ENCODE measurements around the gene POTEF.
"Not testable (repeated sequence)": the region's sequence is repeated elsewhere in the genome, so short reads cannot be mapped to it uniquely, and the experiment has no call there.

POTEF gene

DNA sequence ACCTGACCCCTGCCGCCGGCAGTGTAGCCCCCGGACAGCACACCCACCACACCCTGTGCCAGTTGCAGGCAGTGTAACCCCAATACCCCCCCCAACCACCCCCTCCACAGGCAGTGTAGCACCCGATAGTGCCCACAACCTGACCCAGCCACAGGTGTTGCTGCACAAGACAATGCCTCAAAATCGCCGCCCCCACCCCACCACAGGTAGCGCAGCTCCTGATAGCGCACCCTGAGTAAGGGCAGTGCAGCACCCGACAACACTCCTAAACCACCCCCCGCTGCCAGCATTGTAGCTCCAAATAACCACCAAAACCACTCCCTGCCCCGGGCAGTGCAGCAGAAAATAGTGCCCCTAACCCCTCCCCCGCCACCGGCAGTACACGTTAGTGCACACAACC lies 558 bp downstream of the POTEF start:
- not testable (repeated sequence) for DNase-seq (ENCODE audit: low read depth)

DNA sequence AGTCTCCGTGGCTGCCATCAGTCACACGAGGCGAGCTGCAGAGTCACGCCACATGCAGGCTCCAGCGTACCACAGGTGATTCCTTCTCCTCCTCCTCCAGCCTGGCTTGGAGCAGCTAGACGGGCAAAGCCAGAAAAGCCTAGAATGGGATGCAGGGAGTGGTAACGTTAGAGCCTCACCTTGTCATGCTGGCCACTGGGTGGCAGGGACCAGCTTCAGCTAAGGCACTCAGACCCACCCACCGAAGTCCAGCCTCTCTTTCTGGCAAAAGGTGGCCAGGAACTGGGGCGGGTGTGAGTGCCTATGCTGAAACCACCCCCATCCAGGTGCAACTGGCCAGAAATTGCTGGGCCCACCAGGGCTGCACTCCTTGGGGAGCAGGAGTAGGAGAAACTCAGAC lies 1.3 kb downstream of the POTEF start:
- not testable (repeated sequence) for DNase-seq (ENCODE audit: low read depth)

DNA sequence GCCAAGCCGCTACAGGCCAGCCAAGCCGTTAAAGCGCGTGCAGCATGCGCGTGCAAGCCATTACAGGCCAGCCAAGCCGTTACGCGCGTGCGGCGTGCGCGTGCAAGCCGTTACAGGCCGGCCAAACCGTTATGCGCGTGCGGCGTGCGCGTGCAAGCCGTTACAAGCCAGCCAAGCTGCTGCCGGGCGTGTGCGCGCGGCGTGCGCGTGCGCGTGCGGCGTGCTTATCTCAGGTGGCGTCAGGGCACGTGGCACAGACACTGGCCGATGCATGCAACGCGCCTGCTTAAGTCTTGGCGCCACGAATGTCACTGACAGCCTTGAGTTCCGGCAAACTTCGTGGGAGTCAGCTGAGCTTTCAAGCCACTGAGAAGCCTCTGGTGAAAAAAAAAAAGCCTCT lies 8.1 kb downstream of the POTEF start:
- DNase-seq (ENCODE audit: low read depth), result not testable (repeated sequence)

DNA sequence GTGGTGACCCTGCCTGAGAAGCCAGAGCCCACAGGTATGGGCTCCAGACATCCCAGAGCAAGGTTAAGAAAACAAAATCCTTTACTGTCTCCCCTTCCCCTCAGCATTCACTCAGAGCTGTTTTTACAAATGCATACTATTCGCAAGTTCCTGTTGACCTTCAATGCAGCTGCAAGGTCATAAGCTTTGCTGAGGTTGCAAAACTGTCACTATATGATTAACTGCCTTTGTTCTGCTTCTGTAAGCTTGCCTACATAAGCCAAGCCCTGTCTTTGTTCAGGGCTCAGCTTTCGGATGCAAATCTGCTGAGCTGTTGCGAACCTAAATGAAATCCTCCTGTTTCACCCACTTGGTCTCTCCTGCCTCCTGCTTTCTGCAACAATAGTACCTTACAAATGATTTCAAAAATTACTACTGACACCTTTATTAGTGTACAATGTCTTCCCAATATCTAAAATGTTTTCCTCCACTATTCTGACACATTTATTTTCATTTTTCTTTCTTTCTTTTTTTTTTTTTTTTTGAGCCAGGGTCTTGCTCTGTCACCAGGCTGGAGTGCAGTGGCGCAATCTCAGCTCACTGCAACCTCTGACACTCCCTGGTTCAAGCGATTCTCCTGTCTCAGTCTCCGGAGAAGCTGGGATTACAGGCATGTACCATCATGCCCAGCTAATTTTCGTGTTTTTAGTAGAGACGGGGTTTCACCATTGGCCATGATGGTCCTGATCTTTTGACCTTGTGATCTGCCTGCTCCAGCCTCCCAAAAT lies 26.2 kb downstream of the POTEF start:
- DNase-seq (ENCODE audit: low read depth), result not testable (repeated sequence)

DNA sequence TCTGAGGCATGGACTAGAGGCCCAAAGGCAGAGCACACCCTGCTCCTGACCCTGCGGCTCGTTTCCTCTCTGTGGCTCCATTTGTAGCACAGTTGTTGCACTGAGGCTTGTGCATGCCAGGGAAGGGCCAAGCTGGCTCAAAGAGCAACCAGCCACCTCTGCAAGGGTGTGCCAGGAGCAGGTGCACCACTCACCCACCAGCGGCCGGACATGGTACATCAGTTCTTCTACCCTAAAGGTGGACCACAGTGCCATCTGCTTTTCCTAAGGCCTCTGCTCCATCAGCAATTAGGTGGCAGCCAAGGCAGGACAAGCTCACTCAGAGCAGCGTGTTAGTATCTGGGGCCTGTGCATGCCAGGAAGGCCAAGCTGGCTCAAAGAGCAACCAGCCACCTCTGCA lies 66.4 kb downstream of the POTEF start:
- not testable (repeated sequence) for DNase-seq (ENCODE audit: low read depth)

DNA sequence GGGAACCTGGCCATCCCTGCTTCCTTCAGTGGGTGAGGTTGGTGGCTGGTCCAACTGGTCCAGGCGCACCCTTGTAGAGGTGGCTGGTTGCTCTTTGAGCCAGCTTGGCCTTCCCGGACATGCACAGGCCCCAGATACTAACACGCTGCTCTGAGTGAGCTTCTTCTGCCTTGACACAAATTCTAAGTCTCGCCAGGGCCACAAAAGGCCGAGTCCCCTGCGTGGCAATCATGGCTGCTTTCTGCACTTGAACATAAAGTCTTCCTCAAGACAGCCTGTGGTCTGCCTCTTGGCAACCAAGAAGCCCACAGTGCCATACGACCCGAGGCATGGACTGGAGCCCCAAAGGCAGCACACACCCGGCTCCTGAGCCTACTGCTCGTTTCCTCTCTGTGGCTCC lies 69.0 kb downstream of the POTEF start:
- DNase-seq (ENCODE audit: low read depth), result not testable (repeated sequence)

DNA sequence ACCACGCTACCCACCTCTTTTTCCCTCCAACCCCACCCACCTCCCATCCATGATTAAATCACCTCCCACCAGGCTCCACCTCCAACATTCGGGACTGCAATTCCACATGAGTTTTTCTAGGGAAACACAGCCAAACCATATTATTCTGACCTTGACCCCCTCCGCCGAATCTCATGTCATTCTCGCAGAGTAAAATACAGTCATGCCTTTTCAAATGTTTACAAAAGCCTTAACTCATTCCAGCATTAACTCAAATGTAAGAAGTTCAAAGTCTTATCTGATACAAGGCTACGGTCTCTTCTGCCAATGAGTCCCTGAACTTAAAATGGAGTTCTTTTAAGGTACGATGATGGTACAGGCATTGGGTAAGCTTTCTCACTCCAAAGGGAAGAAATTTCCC lies 72.7 kb downstream of the POTEF start:
- not testable (repeated sequence) for DNase-seq (ENCODE audit: low read depth)

DNA sequence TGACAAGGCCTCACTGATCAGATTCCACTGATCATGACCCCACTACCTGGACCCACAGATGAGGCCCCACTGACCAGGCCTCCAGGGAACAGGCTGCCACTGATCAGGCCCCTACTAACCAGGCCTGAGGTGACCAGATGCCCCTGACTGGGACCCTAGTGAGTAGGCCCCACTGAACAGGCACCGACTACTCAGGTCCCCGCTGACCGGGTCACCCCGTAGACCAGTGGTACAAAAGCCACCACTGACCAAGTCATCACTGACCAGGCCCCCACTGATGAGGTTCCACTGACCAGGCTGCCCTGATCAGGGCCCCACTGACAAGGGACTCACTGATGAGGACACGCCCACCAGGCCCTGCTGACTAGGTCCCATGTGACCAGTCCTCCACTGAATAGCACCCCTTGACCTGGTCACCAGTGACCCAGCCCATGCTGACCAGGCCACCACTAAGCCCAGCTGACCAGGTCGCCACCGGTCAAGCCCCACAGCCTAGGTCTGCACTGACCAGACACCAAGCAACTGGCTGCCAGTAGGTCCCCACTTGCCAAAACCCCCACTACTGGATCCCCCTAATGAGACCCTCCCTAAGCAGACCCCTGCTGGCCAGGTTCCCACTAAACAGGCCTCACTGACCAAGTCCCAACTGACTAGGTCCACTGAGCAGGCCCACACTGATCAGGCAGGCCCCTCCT lies 75.7 kb downstream of the POTEF start:
- DNase-seq (ENCODE audit: low read depth), result not testable (repeated sequence)

DNA sequence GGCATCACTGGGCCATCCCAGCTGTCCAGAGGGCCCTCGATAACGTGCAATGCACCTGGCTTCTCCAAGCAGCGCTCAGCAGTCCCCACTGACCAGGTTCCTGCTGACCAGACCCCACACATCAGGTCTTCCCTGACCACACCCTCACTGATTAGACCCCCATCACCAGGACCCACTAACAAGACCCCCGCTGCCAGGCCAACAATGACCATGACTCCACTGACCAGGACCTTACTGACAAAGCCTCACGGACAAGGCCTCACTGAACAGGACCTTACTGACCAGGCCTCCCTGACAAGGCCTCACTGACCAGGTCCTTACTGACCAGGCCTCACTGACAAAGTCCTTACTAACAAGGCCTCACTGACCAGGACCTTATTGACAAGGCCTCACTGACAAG lies 76.6 kb downstream of the POTEF start:
- DNase-seq (ENCODE audit: low read depth), result not testable (repeated sequence)

DNA sequence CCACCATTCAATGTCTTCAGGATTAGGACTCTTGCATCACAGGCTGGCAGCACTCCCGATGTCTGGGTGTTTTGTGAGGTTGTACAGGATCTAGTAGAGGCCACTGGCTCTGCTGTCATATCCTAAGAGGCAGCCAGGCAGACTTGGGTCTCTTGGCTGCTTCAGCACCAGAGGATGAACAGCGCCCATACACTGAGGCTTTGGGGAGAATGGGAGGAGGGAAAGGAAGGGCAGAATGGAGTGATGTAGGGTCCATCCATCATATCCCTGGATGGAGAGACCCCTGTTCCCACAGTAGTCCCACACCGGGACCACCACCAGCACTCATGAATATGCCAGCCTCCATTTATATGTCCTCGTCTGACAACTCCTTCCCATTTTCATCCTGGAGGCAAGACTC lies 80.6 kb downstream of the POTEF start:
- DNase-seq (ENCODE audit: low read depth), result not testable (repeated sequence)

DNA sequence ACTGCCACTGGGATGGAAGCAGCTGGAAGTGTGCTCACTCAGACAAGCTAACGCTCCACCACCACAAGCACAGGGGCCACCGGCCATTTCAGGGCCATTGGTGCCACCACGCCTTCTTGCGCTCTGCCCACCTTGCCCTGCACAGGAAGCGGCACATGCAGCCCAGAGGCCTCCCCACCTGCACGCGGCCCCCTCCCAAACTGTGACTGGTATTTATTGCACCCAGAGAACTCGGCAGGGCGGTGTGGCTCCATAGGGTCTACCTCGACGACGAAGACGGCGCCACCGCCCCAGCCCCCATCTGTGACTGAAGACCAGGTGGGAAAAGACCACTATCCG lies 90.8 kb downstream of the POTEF start:
- DNase-seq (ENCODE audit: low read depth), result not testable (repeated sequence)

DNA sequence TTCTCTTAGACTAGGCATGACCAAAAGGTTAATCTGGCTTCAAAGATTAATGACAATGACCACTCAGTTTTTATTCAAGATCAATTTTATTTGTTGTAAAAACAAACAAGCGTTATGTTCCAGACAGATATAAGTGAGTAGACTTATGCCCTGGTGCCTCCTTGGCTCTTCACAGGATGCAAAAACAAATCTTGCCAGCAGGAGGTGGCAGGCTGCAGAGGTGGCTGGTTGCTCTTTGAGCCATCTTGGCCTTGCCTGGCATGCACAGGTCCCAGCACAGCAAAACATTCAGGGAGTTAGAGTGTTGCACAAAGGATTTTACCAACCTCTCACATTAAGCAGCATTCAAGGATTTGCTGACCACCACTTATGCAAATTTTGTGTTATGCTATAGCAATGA lies 103.1 kb downstream of the POTEF start:
- not testable (repeated sequence) for DNase-seq (ENCODE audit: low read depth)
